ENCODE results near the gene KIR2DL3.

DNA sequence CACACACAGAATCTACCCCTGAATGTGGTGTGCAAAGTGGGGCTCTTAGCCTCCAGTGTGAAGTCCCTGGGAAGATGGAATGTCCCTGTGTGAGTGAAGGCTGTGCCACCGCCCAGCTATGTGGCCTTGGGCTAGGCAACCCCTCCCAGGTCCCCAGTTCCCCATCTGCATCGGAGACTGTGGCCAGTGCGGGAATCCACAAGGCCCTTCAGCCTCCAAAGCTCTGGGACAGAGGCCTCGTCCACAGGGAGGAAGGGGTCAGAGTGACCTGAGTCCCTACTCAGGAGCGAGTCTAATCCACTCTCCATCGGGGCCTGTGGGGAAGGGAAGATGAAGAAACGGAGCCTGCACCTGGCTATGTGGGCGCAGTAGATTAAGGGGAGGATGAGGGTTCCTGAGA is 33.4 kb upstream of the KIR2DL3 start:
- TF ChIP-seq, protein P1, sequence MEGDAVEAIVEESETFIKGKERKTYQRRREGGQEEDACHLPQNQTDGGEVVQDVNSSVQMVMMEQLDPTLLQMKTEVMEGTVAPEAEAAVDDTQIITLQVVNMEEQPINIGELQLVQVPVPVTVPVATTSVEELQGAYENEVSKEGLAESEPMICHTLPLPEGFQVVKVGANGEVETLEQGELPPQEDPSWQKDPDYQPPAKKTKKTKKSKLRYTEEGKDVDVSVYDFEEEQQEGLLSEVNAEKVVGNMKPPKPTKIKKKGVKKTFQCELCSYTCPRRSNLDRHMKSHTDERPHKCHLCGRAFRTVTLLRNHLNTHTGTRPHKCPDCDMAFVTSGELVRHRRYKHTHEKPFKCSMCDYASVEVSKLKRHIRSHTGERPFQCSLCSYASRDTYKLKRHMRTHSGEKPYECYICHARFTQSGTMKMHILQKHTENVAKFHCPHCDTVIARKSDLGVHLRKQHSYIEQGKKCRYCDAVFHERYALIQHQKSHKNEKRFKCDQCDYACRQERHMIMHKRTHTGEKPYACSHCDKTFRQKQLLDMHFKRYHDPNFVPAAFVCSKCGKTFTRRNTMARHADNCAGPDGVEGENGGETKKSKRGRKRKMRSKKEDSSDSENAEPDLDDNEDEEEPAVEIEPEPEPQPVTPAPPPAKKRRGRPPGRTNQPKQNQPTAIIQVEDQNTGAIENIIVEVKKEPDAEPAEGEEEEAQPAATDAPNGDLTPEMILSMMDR (IDR thresholded peaks at IDR 0.05): no peak
- TF ChIP-seq POLR2AphosphoS5 (IDR thresholded peaks at IDR 0.05) (no peak), POLR2A (IDR thresholded peaks at IDR 0.05) (no peak)
